A673 (cell line): ENCODE data around the gene LAMA5. TPM values are rescaled to one million over a fixed set of nuclear protein-coding genes. Genes with fewer than 3 reads are reported as not detected.

Source experiments
- BruUV-seq: library from RNA; stranded (reverse); fragments of 400-500 nt; replicated peaks from 2 replicates; lab custom pipeline; 2021; lab: Mats Ljungman, UMichigan
- CTCF ChIA-PET: fragments of 300-600 bp; sonication (Branson Sonifier 250); formaldehyde crosslinking; loops from one replicate; lab custom pipeline; 2022; ENCODE audit warnings: antibody characterized with exemption; lab: Charles Lee
- POLR2A ChIA-PET: fragments of 300-600 bp; sonication (Branson Sonifier 250); formaldehyde crosslinking; loops from one replicate; lab custom pipeline; 2022; ENCODE audit warnings: antibody characterized with exemption; ENCODE audit not compliant: low non-redundant PET; lab: Charles Lee
- DNase-seq: peaks from one replicate; pipeline ENCODE4 v3.0.0-alpha.2; 2015; ENCODE audit warnings: low spot score
- H3K27ac ChIP-seq: fragments of 200-600 bp; sonication (generic); 2 replicates; pipeline ENCODE4 v1.5.1; 2016; ENCODE audit warnings: mixed run types, low read depth, mild to moderate bottlenecking, mixed read lengths, antibody characterized with exemption, low read length; ENCODE audit not compliant: poor library complexity, severe bottlenecking
- H3K27me3 ChIP-seq: fragments of 200-600 bp; sonication (generic); replicated peaks from 2 replicates; pipeline ENCODE4 v1.6.1; 2017; ENCODE audit warnings: mixed run types, low read depth, mild to moderate bottlenecking, mixed read lengths, antibody characterized with exemption, low read length; ENCODE audit not compliant: insufficient read depth, poor library complexity
- H3K36me3 ChIP-seq: fragments of 200-600 bp; sonication (generic); 2 replicates; pipeline ENCODE4 v1.6.1; 2016; ENCODE audit warnings: mixed run types, mild to moderate bottlenecking, mixed read lengths, antibody characterized with exemption, low read length; ENCODE audit not compliant: insufficient read depth, poor library complexity, severe bottlenecking
- H3K4me1 ChIP-seq: fragments of 200-600 bp; sonication (generic); 2 replicates; pipeline ENCODE4 v1.6.1; 2017; ENCODE audit warnings: mixed run types, mild to moderate bottlenecking, mixed read lengths, antibody characterized with exemption, low read length; ENCODE audit not compliant: insufficient read depth, poor library complexity, severe bottlenecking
- H3K4me3 ChIP-seq: fragments of 200-600 bp; sonication (generic); 2 replicates; pipeline ENCODE4 v1.5.1; 2016; ENCODE audit warnings: low read depth, mixed run types, mild to moderate bottlenecking, mixed read lengths, low read length; ENCODE audit not compliant: poor library complexity, severe bottlenecking
- H3K9me3 ChIP-seq: fragments of 200-600 bp; sonication (generic); 2 replicates; pipeline ENCODE4 v1.6.1; 2016; ENCODE audit warnings: mixed run types, low read depth, mild to moderate bottlenecking, mixed read lengths, antibody characterized with exemption, low read length; ENCODE audit not compliant: poor library complexity, severe bottlenecking
- CTCF ChIP-seq: fragments of 300-800, 200-600 bp; sonication (generic); conservative IDR thresholded peaks from 2 replicates; pipeline ENCODE4 v1.5.1; 2017; ENCODE audit warnings: low read depth, mild to moderate bottlenecking, antibody characterized with exemption, low read length, moderate library complexity, mixed read lengths
- EZH2 ChIP-seq: fragments of 200-600 bp; sonication (generic); IDR thresholded peaks from 2 replicates; pipeline ENCODE4 v1.6.1; 2017; ENCODE audit warnings: borderline replicate concordance, low read depth, mild to moderate bottlenecking, mixed read lengths, antibody characterized with exemption, low read length; ENCODE audit not compliant: poor library complexity, severe bottlenecking
- intact Hi-C: fragments of 100-400 bp; cut with micrococcal nuclease; formaldehyde crosslinking; loops from one replicate; pipeline ENCODE4 v1.10.0; 2022; ENCODE audit not compliant: unreplicated experiment
- total RNA-seq: library from RNA; stranded (reverse); gene quantifications from 2 replicates; pipeline ENCODE4 v1.2.3, GENCODE V29; 2021

Gene LAMA5
- total RNA-seq, 1 experiment from 2014 or later = 4.2 TPM

- intact Hi-C loops = no loop called here
- BruUV-seq = no TSS peak
- TF ChIP-seq EZH2 = no peak
- no peak for TF ChIP-seq CTCF
- ChIA-PET POLR2A (no interaction called here), CTCF (no interaction called here)
- no peak for DNase-seq
- H3K36me3 ChIP-seq = peaks cover 4% of the 10 kb centered on the region
- no peaks in the 10 kb centered on the region for H3K4me1 ChIP-seq
- no peak overlapping the region for H3K27ac ChIP-seq
- no peaks in the 10 kb centered on the region for H3K9me3 ChIP-seq
- no peak overlapping the region for H3K4me3 ChIP-seq
- H3K27me3 ChIP-seq = no peaks in the 10 kb centered on the region
Observed at GRCh38 chr20:62292108-62292507, 75.0 kb downstream of the LAMA5 start.

GRCh38 chr20:62291251-62292066 lies 75.7 kb downstream of the LAMA5 start:
- ChIA-PET POLR2A (no interaction called here), CTCF (no interaction called here)
- no peak for TF ChIP-seq EZH2
- TF ChIP-seq CTCF = no peak
- H3K27me3 ChIP-seq = no peaks in the 10 kb centered on the region
- no peak overlapping the region for H3K4me3 ChIP-seq
- H3K4me1 ChIP-seq = no peaks in the 10 kb centered on the region
- no peak overlapping the region for H3K27ac ChIP-seq
- no peak for DNase-seq
- no TSS peak for BruUV-seq
- intact Hi-C loops = no loop called here
- H3K36me3 ChIP-seq = peaks cover 4% of the 10 kb centered on the region
- H3K9me3 ChIP-seq = no peaks in the 10 kb centered on the region

GRCh38 chr20:62289898-62290297 lies 77.2 kb downstream of the LAMA5 start:
- H3K27ac ChIP-seq = no peak overlapping the region
- no peaks in the 10 kb centered on the region for H3K27me3 ChIP-seq
- no peaks in the 10 kb centered on the region for H3K4me1 ChIP-seq
- peaks cover 3% of the 10 kb centered on the region for H3K36me3 ChIP-seq
- intact Hi-C loops = no loop called here
- TF ChIP-seq CTCF = no peak
- TF ChIP-seq EZH2 = no peak
- H3K4me3 ChIP-seq = no peak overlapping the region
- no peak for DNase-seq
- ChIA-PET POLR2A (no interaction called here), CTCF (no interaction called here)
- H3K9me3 ChIP-seq = no peaks in the 10 kb centered on the region
- no TSS peak for BruUV-seq
